ENCODE results near the gene EIF2S1. TPM values are rescaled to one million over a fixed set of nuclear protein-coding genes. Genes with fewer than 3 reads are reported as not detected.
"Not testable (repeated sequence)": the region's sequence is repeated elsewhere in the genome, so short reads cannot be mapped to it uniquely, and the experiment has no call there.

The EIF2S1 gene
- total RNA-seq, 1 donor from 2014 or later: 75.1 TPM

- no peak for DNase-seq (ENCODE audit: low spot score)
Measured at GRCh38 chr14:67371247-67372148, 11.4 kb downstream of the EIF2S1 start.

DNA sequence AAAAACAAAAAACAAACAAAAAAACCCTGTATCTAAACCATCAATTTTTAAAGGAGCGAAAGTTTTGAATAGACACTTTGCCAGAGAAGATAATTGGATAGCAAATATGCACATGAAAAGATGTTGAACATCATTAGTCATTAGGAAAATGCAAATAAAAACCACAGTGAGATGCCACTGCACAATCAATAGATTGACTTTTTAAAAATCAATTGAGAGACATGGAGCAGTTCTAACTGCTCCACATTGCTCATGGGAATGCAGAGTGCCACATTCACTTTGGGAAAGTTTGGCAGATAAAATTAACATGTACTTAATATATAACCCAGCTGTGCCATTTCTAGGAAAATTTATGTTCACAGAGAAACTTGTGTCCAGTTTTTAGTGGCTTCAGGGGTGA is 12.7 kb downstream of the EIF2S1 start:
- DNase-seq (ENCODE audit: low spot score): no peak

DNA sequence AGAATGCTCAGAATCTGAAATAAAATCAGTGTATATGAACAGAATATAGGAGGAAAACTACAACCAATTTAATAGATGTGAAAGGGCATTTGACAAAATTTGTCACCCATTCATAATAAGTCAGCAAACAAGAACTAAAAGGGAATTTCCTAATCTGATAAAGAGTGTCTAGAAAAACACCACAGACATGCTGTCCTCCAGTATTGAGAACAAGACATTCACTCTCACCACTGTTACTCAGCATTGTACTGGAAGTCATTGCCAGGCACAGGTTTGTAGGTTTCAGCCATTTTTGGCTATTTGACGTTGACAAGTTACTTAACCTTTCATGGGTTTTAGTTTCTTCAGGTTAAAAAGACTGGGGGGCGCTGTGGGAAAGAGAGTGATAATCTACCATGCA is 13.2 kb downstream of the EIF2S1 start:
- no peak for DNase-seq (ENCODE audit: low spot score)

DNA sequence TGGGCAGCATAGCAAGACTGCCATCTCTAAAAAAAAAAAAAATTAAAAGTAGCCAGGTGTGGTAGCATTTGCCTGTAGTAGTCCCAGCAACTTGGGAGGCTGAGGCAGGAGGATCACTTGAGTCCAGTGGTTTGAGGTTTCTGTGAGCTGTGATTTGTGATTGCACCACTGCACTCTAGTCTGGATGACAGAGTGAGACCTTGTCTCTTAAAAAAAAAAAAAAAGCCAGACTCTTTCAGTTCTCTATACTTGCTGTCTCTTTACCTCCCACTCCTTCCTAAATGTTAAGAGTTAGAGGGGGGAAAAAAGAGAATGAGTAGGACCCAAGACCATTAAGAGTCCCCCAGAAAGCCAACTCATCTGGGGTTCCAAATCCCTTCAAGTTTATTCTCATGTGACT is 17.8 kb downstream of the EIF2S1 start:
- no peak for DNase-seq (ENCODE audit: low spot score)

DNA sequence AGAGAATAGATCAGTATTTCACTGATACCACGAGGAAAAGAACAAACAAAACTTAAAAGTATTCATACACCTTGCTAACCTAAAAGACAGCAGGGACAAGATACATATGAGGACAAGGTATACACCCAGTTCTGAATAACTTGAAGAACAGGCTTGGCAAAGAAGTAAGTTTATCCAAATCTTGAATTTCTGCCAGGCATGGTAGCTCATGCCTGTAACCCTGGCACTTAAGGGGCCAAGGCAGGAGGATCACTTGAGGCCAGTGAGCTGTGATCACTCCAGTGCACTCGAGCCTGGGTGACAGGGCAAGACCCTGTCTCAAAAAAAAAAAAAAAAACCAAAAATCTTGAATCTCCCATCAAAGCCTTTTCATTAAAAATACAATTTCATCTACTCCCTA is 25.0 kb downstream of the EIF2S1 start:
- no peak for DNase-seq (ENCODE audit: low spot score)

- DNase-seq (ENCODE audit: low spot score): no peak
Measured at GRCh38 chr14:67385618-67386017, 25.5 kb downstream of the EIF2S1 start.

- no peak for DNase-seq (ENCODE audit: low spot score)
Measured at GRCh38 chr14:67387195-67387594, 27.1 kb downstream of the EIF2S1 start.

DNA sequence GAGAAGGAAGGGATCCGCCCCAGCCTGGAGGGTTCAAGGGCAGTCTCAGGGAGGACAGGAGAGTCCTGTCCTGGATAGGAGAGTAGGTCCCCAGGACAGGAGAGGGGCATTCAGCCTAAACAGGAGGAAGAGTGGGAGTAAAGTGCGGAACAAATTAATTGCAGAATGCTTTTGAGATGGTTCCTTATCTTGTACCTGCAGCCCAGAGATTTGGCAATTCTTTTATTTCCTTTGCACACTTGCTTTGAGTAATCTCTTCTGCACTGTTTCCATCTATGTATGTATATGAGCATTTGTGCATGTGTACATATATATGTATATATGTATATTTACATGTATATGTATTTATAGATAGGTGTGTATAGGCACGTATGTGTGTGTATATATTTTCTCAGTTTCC is 29.1 kb downstream of the EIF2S1 start:
- no peak for DNase-seq (ENCODE audit: low spot score)

- DNase-seq (ENCODE audit: low spot score): no peak
Measured at GRCh38 chr14:67389811-67390534, 29.8 kb downstream of the EIF2S1 start.

- no peak for DNase-seq (ENCODE audit: low spot score)
Measured at GRCh38 chr14:67391268-67391667, 31.1 kb downstream of the EIF2S1 start.

DNA sequence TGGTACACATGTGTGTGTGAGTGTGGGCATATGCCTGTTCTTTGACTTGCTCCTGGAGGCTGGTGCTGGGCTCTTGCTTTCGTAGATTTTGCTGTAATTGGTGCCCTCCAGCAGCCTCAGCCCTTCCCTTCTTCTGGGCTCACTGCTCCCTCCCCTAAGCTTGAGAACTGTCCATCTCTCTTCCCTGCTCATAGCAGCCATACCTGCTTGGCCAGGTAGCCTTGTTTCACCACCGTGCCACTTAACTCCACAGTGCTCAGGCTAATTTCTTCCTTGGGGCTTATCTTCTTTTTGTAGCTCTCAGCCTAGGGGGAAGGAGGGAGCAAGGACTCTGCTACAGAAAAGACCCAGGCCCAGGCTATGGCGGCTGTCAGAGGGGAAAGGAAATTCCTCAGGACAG is 32.0 kb downstream of the EIF2S1 start:
- DNase-seq (ENCODE audit: low spot score): no peak

DNA sequence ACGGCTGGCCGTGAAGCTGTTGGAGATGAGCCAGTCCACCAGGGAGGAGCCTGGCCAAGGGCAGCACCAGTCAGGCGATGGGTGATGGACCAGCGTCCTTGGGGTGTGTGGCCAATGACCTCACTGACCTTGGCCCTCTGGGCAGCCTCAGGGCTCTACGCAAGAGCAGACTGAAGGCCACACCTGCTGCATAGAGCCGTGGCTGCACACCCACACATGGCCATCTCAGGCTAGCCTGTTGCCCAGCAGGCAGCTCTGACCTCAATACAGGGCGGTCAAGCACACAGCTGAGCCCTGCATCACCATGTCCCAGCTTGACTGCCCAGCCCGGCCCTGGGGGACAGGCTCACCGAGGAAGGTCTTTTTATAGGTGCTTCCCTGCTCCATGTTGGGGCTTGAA is 32.7 kb downstream of the EIF2S1 start:
- DNase-seq (ENCODE audit: low spot score): no peak

GRCh38 chr14:67393689-67394088 is 33.6 kb downstream of the EIF2S1 start:
- no peak for DNase-seq (ENCODE audit: low spot score)

DNA sequence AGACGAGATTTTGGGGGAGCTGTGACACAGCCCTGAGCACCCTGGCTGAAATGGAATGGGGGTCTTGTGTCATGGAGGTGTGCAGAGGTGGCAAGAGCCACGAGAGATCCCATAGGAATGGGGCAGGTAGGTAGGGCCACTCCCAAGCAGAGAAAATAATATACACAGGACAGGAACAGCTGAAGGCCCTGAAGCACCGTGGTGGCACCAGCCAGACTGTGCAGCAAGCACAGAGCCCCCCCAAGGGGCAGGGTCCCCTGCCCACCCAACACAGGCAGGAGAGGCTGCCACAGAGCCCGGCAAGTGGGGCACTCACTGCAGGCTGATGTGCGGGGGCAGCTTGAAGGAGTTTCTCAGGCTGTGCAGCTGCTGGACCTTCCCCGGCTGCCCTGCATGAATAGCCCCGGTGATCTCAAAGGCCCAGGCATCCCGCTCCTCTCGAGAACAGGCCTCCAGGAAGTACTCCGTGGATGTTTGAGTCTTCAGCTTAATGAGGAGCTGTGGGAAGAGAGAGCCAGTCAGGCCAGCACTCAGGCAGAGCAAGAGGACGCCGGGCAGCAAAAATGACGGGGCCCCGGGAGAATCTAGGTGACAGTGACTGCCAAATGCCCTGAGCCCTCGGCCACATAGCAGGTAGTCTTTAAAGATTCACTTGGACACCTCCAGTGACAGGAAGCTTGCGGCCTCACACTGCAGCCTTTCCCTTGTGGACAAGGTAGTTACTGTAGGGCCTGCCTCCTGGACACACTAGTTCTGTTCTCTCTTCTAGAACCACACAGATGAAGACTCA is 35.2 kb downstream of the EIF2S1 start:
- no peak for DNase-seq (ENCODE audit: low spot score)

GRCh38 chr14:67395876-67396189 is 35.7 kb downstream of the EIF2S1 start:
- no peak for DNase-seq (ENCODE audit: low spot score)

DNA sequence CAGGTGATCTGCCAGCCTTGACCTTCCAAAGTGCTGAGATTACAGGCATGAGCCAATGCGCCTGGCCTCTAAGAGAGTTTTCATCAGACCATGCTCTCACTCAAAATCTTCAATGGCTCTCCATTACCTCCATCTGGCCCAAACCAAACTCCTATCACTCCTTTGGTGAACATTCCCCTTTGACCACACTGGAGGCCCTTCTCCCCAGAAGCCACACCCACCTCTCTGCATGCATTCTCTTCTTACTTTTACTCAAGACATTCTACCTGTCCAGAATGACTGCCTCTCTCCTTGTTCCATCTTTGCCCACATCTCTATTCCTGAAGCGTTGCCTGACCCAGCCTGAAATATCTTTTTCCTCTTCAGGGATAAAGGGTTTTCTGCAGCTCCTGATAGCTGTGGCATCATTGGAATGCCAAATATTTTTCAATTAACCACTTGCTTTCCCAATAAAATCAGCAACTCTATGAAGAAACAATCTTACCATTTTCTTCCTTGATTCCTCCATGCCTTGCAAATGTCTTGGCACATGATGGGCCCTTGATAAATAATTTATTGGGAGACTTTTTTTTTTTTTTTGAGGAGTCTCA is 36.3 kb downstream of the EIF2S1 start:
- DNase-seq (ENCODE audit: low spot score): no peak

DNA sequence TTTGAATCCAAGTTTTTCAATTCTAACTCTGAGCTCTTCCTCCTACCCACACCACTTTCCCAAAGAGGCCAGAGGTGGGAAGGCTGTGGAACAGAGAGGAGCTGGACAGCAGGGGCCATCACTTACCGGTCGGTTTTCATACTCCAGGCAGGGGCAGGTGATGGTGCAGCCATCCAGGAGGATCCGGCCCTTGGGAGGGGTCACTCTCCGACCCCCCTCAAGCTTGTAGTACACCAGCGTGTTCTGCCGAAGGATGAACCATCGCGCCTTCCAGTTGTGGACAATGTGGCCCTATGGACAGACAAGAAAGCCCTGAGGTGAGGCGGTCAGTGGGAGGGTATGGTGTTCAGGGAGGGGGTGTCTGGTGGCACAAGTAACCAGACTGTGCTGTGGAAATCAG is 37.4 kb downstream of the EIF2S1 start:
- DNase-seq (ENCODE audit: low spot score): no peak

GRCh38 chr14:67400434-67400833 is 40.3 kb downstream of the EIF2S1 start:
- peak; percentile 5 for DNase-seq (ENCODE audit: low spot score)

DNA sequence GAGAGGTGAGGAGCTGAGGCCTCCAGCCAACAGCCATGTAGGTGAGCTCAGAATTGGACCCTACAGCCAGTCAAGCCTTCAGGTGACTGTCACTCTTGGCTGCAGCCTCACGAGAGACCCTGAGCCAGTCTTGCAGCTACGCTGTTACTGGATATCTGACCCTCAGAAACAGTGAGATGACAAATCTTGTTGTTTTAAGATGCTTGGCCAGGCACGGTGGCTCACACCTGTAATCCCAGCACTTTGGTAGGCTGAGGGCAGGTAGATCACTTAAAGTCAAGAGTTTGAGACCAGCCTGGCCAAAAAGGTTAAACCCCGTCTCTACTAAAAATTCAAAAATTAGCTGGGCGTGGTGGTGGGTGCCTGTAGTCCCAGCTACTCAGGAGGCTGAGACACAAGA is 45.6 kb downstream of the EIF2S1 start:
- no peak for DNase-seq (ENCODE audit: low spot score)

GRCh38 chr14:67408122-67408801 is 48.1 kb downstream of the EIF2S1 start:
- DNase-seq (ENCODE audit: low spot score): not testable (repeated sequence)

DNA sequence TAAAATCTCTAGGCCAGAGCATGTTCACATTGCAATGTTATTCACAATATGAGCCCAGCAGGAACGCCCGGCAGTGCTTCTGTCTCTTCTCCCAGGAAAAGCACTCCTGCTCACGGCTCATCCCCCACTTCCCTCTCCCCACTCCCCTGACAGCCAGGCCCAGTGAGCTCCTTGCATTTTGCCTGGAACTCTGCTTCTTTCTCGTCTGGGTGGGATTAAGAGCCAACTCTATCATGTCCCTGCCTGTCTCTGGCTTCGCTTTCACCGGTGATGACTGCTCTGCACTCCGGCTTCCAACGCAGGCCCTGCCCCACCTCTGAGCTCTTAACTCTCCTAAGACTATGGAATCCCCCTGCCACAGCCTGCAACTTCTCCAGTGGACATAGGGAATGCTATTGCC is 49.3 kb downstream of the EIF2S1 start:
- no peak for DNase-seq (ENCODE audit: low spot score)

- DNase-seq (ENCODE audit: low spot score): peak; percentile 19
Measured at GRCh38 chr14:67410313-67410712, 50.2 kb downstream of the EIF2S1 start.
